ENCODE results near the gene KDELR3. TPM values are rescaled to one million over a fixed set of nuclear protein-coding genes. Genes with fewer than 3 reads are reported as not detected.
A peak's percentile ranks its signal among the peaks of the same experiment; 100 is the strongest.

The KDELR3 gene
- total and polyA plus RNA-seq, 4 donors = 4.4 to 16.4 (median 8.8) TPM

- H3K4me1 ChIP-seq (ENCODE audit: control insufficient read depth in 5 of 5, insufficient read depth in 5 of 5, low read length in 5 of 5) = no peaks in the 10 kb centered on the region
- no peak overlapping the region for H3K4me3 ChIP-seq
- no peaks in the 10 kb centered on the region for H3K9me3 ChIP-seq (ENCODE audit: control insufficient read depth in 4 of 4, insufficient read depth in 3 of 4, low read length in 3 of 4)
- H3K27ac ChIP-seq (ENCODE audit: low read depth in 1 of 2, low read length in 1 of 2) = no peak overlapping the region
- H3K27me3 ChIP-seq (ENCODE audit: control insufficient read depth in 3 of 3, insufficient read depth in 3 of 3, low read length in 2 of 3) = peaks cover 0 to 6% (median 0%) of the 10 kb centered on the region in 3 donors
- 95 to 96% methylated on average over 9 of the region's 9 CpGs for WGBS, 2 donors
- H3K9ac ChIP-seq (ENCODE audit: insufficient read depth in 1 of 2, low read length in 2 of 2) = no peak overlapping the region
- DNase-seq (no peak), ATAC-seq (ENCODE audit: insufficient read depth, low FRiP score) (no peak)
- no peak for TF ChIP-seq CTCF (IDR thresholded peaks at IDR 0.05; ENCODE audit: control extremely low read depth, extremely low read depth)
- H3K36me3 ChIP-seq (ENCODE audit: control insufficient read depth in 4 of 4, insufficient read depth in 4 of 4, low read length in 4 of 4) = no peaks in the 10 kb centered on the region
These were observed 30.5 kb upstream of the KDELR3 start for GRCh38 chr22:38437416-38437815.

GRCh38 chr22:38440747-38441350 lies 27.0 kb upstream of the KDELR3 start:
- no peaks in the 10 kb centered on the region for H3K4me1 ChIP-seq (ENCODE audit: control insufficient read depth in 5 of 5, insufficient read depth in 5 of 5, low read length in 5 of 5)
- WGBS, 2 donors = 84 to 86% methylated on average over 14 of the region's 14 CpGs

GRCh38 chr22:38441620-38442287 lies 26.1 kb upstream of the KDELR3 start:
- WGBS, 2 donors = 76 to 84% methylated on average over 16 of the region's 16 CpGs
- H3K9me3 ChIP-seq (ENCODE audit: control insufficient read depth in 4 of 4, insufficient read depth in 3 of 4, low read length in 3 of 4) = no peaks in the 10 kb centered on the region
- H3K27me3 ChIP-seq (ENCODE audit: control insufficient read depth in 3 of 3, insufficient read depth in 3 of 3, low read length in 2 of 3) = peaks cover 0 to 16% (median 0%) of the 10 kb centered on the region in 3 donors
- H3K4me1 ChIP-seq (ENCODE audit: control insufficient read depth in 5 of 5, insufficient read depth in 5 of 5, low read length in 5 of 5) = no peaks in the 10 kb centered on the region
- TF ChIP-seq CTCF (IDR thresholded peaks at IDR 0.05; ENCODE audit: control extremely low read depth, extremely low read depth) = no peak
- H3K4me3 ChIP-seq = no peak overlapping the region
- no peak overlapping the region for H3K9ac ChIP-seq (ENCODE audit: insufficient read depth in 1 of 2, low read length in 2 of 2)
- peak overlapping the region in 1 of 2 donors; percentile 43 for H3K27ac ChIP-seq (ENCODE audit: low read depth in 1 of 2, low read length in 1 of 2)
- no peaks in the 10 kb centered on the region for H3K36me3 ChIP-seq (ENCODE audit: control insufficient read depth in 4 of 4, insufficient read depth in 4 of 4, low read length in 4 of 4)
- ATAC-seq (ENCODE audit: insufficient read depth, low FRiP score) (no peak), DNase-seq (no peak)

More at GRCh38 chr22:38440747-38441350, 27.0 kb upstream of the KDELR3 start:
- ATAC-seq (ENCODE audit: insufficient read depth, low FRiP score) (no peak), DNase-seq (no peak)
- Histone ChIP-seq H3K4me3 (no peak overlapping the region), H3K9ac (ENCODE audit: insufficient read depth in 1 of 2, low read length in 2 of 2) (no peak overlapping the region), H3K27me3 (ENCODE audit: control insufficient read depth in 3 of 3, insufficient read depth in 3 of 3, low read length in 2 of 3) (peaks cover 0 to 16% (median 0%) of the 10 kb centered on the region in 3 donors), H3K36me3 (ENCODE audit: control insufficient read depth in 4 of 4, insufficient read depth in 4 of 4, low read length in 4 of 4) (no peaks in the 10 kb centered on the region), H3K9me3 (ENCODE audit: control insufficient read depth in 4 of 4, insufficient read depth in 3 of 4, low read length in 3 of 4) (no peaks in the 10 kb centered on the region), H3K27ac (ENCODE audit: low read depth in 1 of 2, low read length in 1 of 2) (peak overlapping the region in 1 of 2 donors; percentile 43)
- no peak for TF ChIP-seq CTCF (IDR thresholded peaks at IDR 0.05; ENCODE audit: control extremely low read depth, extremely low read depth)

Measured in lung (tissue), 12 donors.